SK-N-SH treated with all-trans-retinoic acid at 6 μM for 48 hours (cell line): ENCODE data around the gene RPAP3.

Experiments used
- ARNTL ChIP-seq: fragments of 450-650 bp; formaldehyde crosslinking; IDR thresholded peaks from 2 replicates; pipeline ENCODE4 v1.5.0; 2020; ENCODE audit warnings: low read depth, mild to moderate bottlenecking, moderate library complexity, borderline replicate concordance
- BACH2 ChIP-seq: fragments of 250-450 bp; sonication (Bioruptor Pico); IDR thresholded peaks from 2 replicates; pipeline ENCODE4 v1.9.0; 2021; ENCODE audit warnings: mild to moderate bottlenecking, borderline replicate concordance
- CREB5 ChIP-seq: fragments of 250-450 bp; sonication (Bioruptor Pico); IDR thresholded peaks from 2 replicates; pipeline ENCODE4 v1.5.1; 2020; ENCODE audit warnings: low read depth, mild to moderate bottlenecking, moderate library complexity
- CSDC2 ChIP-seq: fragments of 250-450 bp; sonication (Bioruptor Pico); IDR thresholded peaks from 2 replicates; pipeline ENCODE4 v1.5.0; 2020; ENCODE audit warnings: mild to moderate bottlenecking, moderate library complexity
- CSRNP3 ChIP-seq: fragments of 250-450 bp; sonication (Bioruptor Pico); IDR thresholded peaks from 2 replicates; pipeline ENCODE4 v1.5.1; 2021; ENCODE audit warnings: mild to moderate bottlenecking, moderate library complexity
- ESRRG ChIP-seq: fragments of 250-450 bp; sonication (Bioruptor Pico); IDR thresholded peaks from 2 replicates; pipeline ENCODE4 v1.6.1; 2021; ENCODE audit warnings: mild to moderate bottlenecking
- PATZ1 ChIP-seq: fragments of 250-450 bp; sonication (Bioruptor Pico); IDR thresholded peaks from 2 replicates; pipeline ENCODE4 v1.8.0; 2020; ENCODE audit warnings: mild to moderate bottlenecking, moderate library complexity, borderline replicate concordance
- POU6F1 ChIP-seq: fragments of 250-450 bp; sonication (Bioruptor Pico); IDR thresholded peaks from 2 replicates; pipeline ENCODE4 v1.8.0; 2021; ENCODE audit warnings: low read depth, mild to moderate bottlenecking, moderate library complexity, borderline replicate concordance
- SNAI2 ChIP-seq: fragments of 250-450 bp; sonication (Bioruptor Pico); IDR thresholded peaks from 2 replicates; pipeline ENCODE4 v1.5.0; 2020; ENCODE audit warnings: mild to moderate bottlenecking, moderate library complexity
- TOX ChIP-seq: fragments of 250-450 bp; sonication (Bioruptor Pico); IDR thresholded peaks from 2 replicates; pipeline ENCODE4 v1.8.0; 2021; ENCODE audit warnings: mild to moderate bottlenecking, moderate library complexity, borderline replicate concordance
- ZFP3 ChIP-seq: fragments of 250-450 bp; sonication (Bioruptor Pico); IDR thresholded peaks from 2 replicates; pipeline ENCODE4 v1.5.0; 2020; ENCODE audit warnings: mild to moderate bottlenecking, moderate library complexity
- ZFP30 ChIP-seq: fragments of 450-650 bp; formaldehyde crosslinking; IDR thresholded peaks from 2 replicates; pipeline ENCODE4 v1.5.0; 2022; ENCODE audit warnings: mild to moderate bottlenecking, moderate library complexity

GRCh38 chr12:47750229-47750798, 44.5 kb upstream of the RPAP3 start:
- TF ChIP-seq PATZ1 (CRISPR knock-in tag) (no peak), ARNTL (no peak), ZFP3 (CRISPR knock-in tag) (no peak), CSDC2 (CRISPR knock-in tag) (no peak), BACH2 (CRISPR knock-in tag) (no peak), SNAI2 (CRISPR knock-in tag) (no peak), TOX (CRISPR knock-in tag) (no peak), CSRNP3 (no peak), ESRRG (no peak), POU6F1 (CRISPR knock-in tag) (no peak), ZFP30 (no peak), CREB5 (CRISPR knock-in tag) (no peak)
